ENCODE data around the gene ZNF532.

GRCh38 chr18:58822944-58823343 lies 41.7 kb upstream of the ZNF532 start:
- no peak for TF ChIP-seq POLR2A (IDR thresholded peaks at IDR 0.05)
- no peak for TF ChIP-seq EP300 (IDR thresholded peaks at IDR 0.05)

All from upper lobe of left lung (tissue), 4 donors.